Measurements from ENCODE around the gene PDLIM7. TPM values are rescaled to one million over a fixed set of nuclear protein-coding genes. Genes with fewer than 3 reads are reported as not detected.
A peak's percentile ranks its signal among the peaks of the same experiment; 100 is the strongest.

PDLIM7 gene
- total RNA-seq, 1 donor from 2014 or later: 38.7 TPM

DNA sequence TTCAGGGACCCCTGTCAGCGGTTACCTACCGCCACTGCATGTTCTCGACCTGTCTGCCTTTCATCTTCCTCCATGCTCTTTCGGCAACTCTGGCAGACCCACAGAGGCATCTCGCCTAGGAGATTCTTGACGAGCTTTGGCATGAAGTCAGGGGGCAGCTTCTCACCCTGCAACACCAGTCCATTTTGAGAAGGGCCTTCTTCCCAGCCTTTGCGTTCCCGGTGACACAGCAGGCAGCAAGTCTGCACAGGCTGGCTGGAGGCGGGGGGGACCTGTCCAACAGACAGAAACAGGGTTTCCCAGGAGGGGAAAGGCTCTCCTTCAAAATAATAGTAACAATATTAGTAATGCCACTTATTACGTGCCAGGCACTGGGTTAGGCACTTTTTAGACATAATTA, 41.5 kb upstream of the PDLIM7 start:
- Mint-ChIP-seq H3K27me3 (ENCODE audit: insufficient read depth, low read depth) (peaks cover 2% of the 10 kb centered on the region), H3K4me1 (peaks cover 20% of the 10 kb centered on the region), H3K9me3 (no peaks in the 10 kb centered on the region), H3K27ac (no peak overlapping the region), H3K4me3 (no peak overlapping the region), H3K36me3 (peaks cover 14% of the 10 kb centered on the region)
- Histone ChIP-seq H3K79me2 (ENCODE audit: low read depth) (peaks cover 52% of the 10 kb centered on the region), H3K4me3 (no peak overlapping the region), H3K9me3 (ENCODE audit: low read depth) (no peaks in the 10 kb centered on the region), H3K9ac (no peak overlapping the region), H4K20me1 (ENCODE audit: low read depth) (peaks cover 88% of the 10 kb centered on the region), H3K4me1 (peaks cover 18% of the 10 kb centered on the region), H3K36me3 (no peaks in the 10 kb centered on the region), H3F3A (ENCODE audit: low read depth) (peaks cover 18% of the 10 kb centered on the region), H3K27me3 (no peaks in the 10 kb centered on the region), H2AFZ (replicated peaks) (no peak overlapping the region), H3K4me2 (no peak overlapping the region), H3K27ac (no peak overlapping the region)
- no peak for DNase-seq (ENCODE audit: low spot score)
- TF ChIP-seq EZH2phosphoT487 (IDR thresholded peaks at IDR 0.05) (no peak), EZH2 (IDR thresholded peaks at IDR 0.05) (no peak), CTCF (IDR thresholded peaks at IDR 0.05) (no peak)

GRCh38 chr5:177537389-177538361, 40.3 kb upstream of the PDLIM7 start:
- Histone ChIP-seq H3K4me2 (no peak overlapping the region), H3K9me3 (ENCODE audit: low read depth) (no peaks in the 10 kb centered on the region), H3K79me2 (ENCODE audit: low read depth) (peaks cover 41% of the 10 kb centered on the region), H3K27ac (no peak overlapping the region), H3K4me3 (no peak overlapping the region), H4K20me1 (ENCODE audit: low read depth) (peaks cover 79% of the 10 kb centered on the region), H3F3A (ENCODE audit: low read depth) (peaks cover 6% of the 10 kb centered on the region), H3K27me3 (no peaks in the 10 kb centered on the region), H3K4me1 (peaks cover 6% of the 10 kb centered on the region), H3K36me3 (no peaks in the 10 kb centered on the region), H3K9ac (no peak overlapping the region), H2AFZ (replicated peaks) (no peak overlapping the region)
- Mint-ChIP-seq H3K36me3 (peaks cover 14% of the 10 kb centered on the region), H3K4me3 (no peak overlapping the region), H3K27me3 (ENCODE audit: insufficient read depth, low read depth) (peaks cover 2% of the 10 kb centered on the region), H3K27ac (no peak overlapping the region), H3K9me3 (no peaks in the 10 kb centered on the region), H3K4me1 (peaks cover 8% of the 10 kb centered on the region)
- no peak for DNase-seq (ENCODE audit: low spot score)
- no peak for TF ChIP-seq CTCF (IDR thresholded peaks at IDR 0.05)

DNA sequence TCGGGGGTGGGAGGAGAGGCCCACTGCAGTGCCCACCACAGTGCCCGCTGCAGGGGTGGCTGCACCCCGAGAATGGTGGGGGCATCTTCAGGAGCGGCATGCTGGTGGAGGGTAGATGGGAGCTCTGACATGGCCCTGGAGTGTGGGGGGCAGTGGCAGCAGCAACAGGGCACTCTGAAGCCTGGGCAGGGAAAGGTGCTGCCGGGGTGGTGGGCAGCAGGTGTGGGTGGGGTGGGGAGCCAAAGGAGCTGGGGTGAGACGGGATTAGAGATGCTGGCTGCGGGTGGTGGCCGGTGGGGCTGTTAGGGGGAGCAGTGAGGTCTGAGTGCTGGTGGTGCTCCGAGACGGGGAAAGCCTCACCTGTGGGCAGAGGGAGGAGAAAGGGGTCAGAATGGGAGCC, 39.0 kb upstream of the PDLIM7 start:
- no peaks in the 10 kb centered on the region for H3K27me3 ChIP-seq
- peaks cover 29% of the 10 kb centered on the region for H3K79me2 ChIP-seq (ENCODE audit: low read depth)
- H3K4me3 ChIP-seq: no peak overlapping the region
- no peak overlapping the region for H2AFZ ChIP-seq (replicated peaks)
- no peaks in the 10 kb centered on the region for H3K9me3 ChIP-seq (ENCODE audit: low read depth)
- no peak overlapping the region for H3K4me2 ChIP-seq
- H3K9ac ChIP-seq: no peak overlapping the region
- DNase-seq (ENCODE audit: low spot score): no peak
- Mint-ChIP-seq H3K36me3 (peaks cover 14% of the 10 kb centered on the region), H3K27ac (no peak overlapping the region), H3K4me1 (peaks cover 3% of the 10 kb centered on the region), H3K4me3 (peak overlapping the region; percentile 62), H3K27me3 (ENCODE audit: insufficient read depth, low read depth) (peaks cover 2% of the 10 kb centered on the region), H3K9me3 (no peaks in the 10 kb centered on the region)
- H3F3A ChIP-seq (ENCODE audit: low read depth): no peaks in the 10 kb centered on the region
- no peak for TF ChIP-seq EZH2 (IDR thresholded peaks at IDR 0.05)
- no peak for TF ChIP-seq CTCF (IDR thresholded peaks at IDR 0.05)
- no peak for TF ChIP-seq EZH2phosphoT487 (IDR thresholded peaks at IDR 0.05)
- H3K4me1 ChIP-seq: no peaks in the 10 kb centered on the region
- no peak overlapping the region for H3K27ac ChIP-seq
- H4K20me1 ChIP-seq (ENCODE audit: low read depth): peaks cover 70% of the 10 kb centered on the region
- H3K36me3 ChIP-seq: no peaks in the 10 kb centered on the region
